Urothelium cell line (cell line): ENCODE results near the gene ACTN4.

Experiments used
- DNase-seq: peaks from one replicate; pipeline ENCODE4 v3.0.0; 2011; ENCODE audit warnings: low spot score, mixed read lengths
- FAIRE-seq: peaks from 2 replicates; lab custom pipeline; 2011; peaks lifted over from hg19 to GRCh38; lab: Jason Lieb, UNC

The ACTN4 gene

GRCh38 chr19:38635483-38636399 lies 11.7 kb upstream of the ACTN4 start:
- FAIRE-seq (no peak), DNase-seq (no peak)

GRCh38 chr19:38638461-38638860 lies 9.0 kb upstream of the ACTN4 start:
- FAIRE-seq = no peak
- DNase-seq = no peak

DNA sequence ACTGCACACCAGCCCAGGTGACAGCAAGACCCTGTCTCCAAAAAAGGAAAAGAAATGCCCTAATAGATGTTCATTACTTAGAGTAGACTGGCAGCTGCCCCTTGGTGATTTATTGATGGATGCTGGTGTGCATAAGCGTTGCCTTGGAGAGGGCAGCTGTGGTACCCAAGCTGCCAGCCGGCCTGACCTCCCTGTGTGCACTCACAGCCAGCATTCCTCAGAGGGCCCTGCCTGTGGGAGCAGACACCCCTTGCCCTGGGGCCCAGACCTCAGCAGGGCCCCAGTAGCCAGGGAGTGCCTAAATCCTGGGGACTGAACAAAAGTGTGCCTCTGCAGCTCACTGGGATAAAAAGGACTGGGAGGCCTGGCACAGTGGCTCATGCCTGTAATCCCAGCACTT lies 7.8 kb upstream of the ACTN4 start:
- FAIRE-seq (no peak), DNase-seq (no peak)

DNA sequence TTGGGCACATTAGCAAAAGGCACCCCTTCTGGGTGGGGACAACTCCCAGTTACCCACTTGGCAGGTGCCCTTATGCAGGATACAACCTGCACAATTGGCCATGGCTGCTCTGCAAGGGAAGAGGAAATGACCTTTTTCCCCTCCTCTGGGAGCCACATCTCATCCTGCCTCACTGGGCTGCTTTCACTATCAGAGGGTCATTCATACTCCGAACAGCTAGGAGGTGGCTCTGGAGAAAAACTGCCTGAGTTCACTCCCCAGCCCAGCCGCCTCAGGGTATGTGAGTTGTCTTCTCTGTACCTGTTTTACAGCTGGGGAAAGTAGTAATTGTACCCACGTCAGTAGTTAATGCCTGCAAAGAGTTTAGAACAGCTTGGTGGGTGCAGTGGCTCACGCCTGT lies 7.1 kb upstream of the ACTN4 start:
- no peak for DNase-seq
- FAIRE-seq = no peak

DNA sequence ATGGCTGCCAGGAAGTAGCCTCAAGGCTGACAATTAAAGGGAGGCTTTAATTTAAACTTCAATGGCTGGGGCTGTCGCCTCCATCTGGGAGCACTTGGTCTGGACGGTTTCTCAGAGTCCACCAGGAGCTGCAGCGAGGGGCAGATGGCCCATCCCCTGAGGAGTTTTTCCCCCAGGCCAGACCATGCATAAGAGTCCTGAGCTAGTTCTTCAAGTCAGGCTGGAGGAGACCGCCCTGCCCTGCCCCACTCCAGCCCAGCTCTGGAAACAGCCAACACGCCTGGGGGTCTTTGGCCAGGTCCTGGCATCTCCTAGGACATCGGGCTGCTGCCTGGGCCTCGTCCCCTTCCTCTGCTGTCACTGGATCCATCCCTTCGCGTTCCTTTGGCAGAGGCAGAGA lies 5.3 kb upstream of the ACTN4 start:
- DNase-seq = no peak
- FAIRE-seq = no peak

- FAIRE-seq (no peak), DNase-seq (no peak)
These were observed 2.7 kb upstream of the ACTN4 start for GRCh38 chr19:38644719-38645118.

- FAIRE-seq (no peak), DNase-seq (no peak)
These were observed 718 bp downstream of the ACTN4 start for GRCh38 chr19:38647966-38648768.

DNA sequence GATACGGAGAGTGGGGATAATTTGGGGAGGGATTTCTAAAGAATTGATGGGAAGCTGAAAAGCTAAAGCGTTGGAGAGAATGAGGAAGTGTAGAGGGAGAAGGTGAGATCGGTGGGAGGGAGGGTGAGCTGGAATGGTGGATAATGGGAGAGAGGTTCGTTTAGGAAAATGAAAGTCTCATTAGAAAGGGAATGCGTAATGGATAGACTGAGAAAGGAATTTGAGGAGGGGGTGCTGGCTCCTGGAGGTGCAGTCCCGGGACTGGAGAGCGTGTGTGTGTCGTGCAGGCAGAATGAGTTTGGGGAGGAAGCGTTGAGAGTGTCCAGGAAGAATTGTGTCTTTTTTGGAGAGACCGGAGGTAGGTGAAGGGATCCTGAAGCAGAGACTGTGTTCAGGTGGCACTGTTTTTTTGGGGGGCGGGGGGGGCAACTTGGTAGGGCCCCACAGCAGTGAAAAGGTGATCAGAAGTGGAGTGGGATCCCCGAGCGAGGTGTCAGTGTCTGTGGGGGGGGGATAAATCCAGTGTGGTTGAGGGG lies 1.4 kb downstream of the ACTN4 start:
- DNase-seq = no peak
- FAIRE-seq = no peak

- DNase-seq = no peak
- no peak for FAIRE-seq
These were observed 2.1 kb downstream of the ACTN4 start for GRCh38 chr19:38649305-38650171.

DNA sequence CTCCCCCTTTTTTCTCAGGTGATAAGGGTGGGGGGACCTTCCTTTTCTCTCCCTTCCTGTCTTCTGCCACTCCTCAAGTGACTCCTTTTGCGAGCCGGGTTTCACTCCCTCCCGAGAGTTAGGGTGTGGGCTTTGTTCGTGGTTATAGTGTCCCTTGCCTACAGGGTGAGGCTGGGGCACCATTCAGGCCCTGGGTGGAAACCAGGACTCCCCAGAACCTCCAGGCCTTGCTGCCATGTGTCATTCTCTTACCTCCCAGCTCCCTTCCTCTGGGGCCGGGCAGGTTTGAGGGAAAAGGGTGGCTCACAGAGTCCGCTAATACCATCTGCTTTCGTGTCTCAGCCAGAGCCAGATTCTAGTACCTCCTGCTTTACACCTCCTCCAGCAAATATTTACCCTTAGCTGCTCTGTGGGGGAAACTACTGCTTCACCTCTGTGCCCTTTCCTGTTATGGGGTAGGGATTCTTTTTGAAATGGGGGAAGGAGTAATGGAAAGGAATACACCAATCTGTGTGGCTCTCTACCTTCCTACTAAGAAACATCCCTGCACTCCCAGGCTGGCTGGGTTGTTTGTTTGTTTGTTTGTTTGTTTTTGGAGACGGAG lies 2.8 kb downstream of the ACTN4 start:
- no peak for DNase-seq
- FAIRE-seq = no peak

- no peak for FAIRE-seq
- DNase-seq = no peak
These were observed 3.6 kb downstream of the ACTN4 start for GRCh38 chr19:38650911-38651584.

GRCh38 chr19:38653028-38653571 lies 5.7 kb downstream of the ACTN4 start:
- no peak for DNase-seq

GRCh38 chr19:38654628-38655055 lies 7.2 kb downstream of the ACTN4 start:
- no peak for FAIRE-seq
- no peak for DNase-seq

More at GRCh38 chr19:38653028-38653571, 5.7 kb downstream of the ACTN4 start:
- FAIRE-seq = no peak

- DNase-seq = no peak
- no peak for FAIRE-seq
These were observed 7.8 kb downstream of the ACTN4 start for GRCh38 chr19:38655148-38655824.

DNA sequence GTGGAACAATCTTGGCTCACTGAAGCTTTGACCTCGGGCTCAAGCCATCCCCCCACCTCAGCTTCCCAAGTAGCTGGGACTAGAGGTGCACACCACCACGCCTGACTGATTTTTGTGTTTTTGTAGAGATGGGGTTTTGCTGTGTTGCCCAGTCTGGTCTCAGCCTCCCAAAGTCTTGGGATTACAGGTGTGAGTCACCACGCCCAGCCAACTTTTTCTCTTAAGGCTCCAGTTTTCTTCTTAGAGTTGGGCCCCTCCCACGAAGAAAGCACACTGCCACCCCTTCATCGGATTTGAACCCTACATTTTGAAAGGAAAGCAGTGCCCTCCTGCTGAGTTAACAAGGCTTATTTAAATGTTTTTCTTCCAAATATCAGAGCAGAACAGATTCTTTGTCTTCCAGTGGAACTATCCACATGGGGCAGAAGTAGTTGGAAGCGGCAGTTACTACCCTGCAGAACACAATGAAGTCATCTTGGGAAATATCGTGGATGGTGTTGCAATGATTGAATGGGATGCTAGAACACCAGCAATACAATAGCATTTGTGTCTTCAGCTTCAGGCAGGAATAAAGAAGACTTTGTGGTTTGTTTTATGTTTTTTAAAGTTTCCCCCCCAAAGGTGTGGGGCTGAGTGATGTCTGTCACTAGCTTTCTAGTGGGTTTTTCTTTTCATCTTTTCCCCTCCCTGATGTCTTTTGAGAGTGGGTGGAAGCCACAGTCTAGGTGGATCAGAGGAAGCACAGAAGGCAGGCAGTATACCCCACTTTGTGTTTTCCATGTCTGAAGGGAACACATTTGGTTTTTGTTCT lies 8.9 kb downstream of the ACTN4 start:
- FAIRE-seq (no peak), DNase-seq (no peak)

DNA sequence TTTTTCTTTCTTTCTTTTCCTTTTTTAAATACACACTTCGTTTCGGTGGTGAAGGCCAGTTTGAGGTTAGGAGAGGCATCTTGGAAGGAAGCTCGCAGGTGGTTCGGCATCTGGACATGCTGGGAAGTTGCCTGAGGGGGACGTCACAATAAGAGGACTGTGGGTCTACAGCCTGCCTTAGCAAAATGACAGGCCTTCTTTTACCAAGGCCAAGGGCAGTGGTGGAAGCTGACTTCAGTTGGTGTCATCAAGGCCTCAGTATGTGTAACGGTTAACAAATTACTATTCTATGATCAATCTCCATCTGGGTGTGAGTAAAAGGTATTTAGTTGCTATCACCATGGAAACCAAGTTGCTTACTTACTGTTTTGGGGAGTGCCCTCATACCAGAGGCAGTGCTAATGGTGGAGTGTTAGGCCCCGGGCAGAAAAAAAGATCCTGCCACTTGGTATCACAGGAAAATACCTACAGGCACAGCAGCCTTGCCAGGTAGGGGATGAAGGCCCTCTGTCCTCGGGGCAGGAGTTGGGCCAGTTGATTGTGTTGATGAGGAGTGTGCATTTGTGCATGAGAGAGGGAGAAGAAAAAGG lies 10.3 kb downstream of the ACTN4 start:
- DNase-seq = no peak
- FAIRE-seq = no peak

DNA sequence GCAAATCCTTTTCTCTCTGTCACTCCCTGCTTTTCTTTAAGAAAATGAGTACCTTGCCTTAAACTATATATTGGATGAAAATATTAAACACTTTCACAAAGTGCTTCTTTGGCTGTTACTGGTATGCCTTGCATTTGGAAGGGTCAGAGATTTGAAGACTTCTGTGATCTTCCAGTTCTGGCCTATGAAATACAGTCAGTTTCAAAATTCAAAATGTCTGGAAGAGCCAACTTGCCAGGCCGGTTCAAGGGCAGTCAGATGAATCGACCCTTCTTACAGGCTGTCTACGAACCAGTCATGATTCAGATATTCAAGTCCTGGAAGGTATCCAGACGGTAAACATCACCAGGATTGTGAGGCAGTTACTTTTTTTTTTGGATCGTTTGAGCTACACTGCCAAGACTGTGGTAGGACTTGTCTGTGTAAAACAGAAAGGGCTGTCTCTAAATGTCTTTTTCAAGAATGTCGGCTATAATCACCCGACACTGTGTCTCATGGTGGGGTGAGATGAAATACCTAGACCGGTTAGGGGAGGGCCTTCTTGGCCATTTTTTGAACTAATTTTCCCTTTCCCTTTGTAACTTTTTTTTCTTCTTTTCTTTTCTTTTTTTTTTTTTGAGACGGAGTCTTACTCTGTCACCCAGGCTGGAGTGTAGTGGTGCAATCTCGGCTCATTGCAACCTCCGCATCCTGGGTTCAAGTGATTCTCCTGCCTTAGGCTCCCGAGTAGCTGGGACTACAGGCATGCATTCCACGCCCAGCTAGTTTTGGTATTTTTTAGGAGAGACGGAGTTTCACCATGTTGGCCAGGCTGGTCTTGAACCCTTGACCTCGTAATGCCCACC lies 11.2 kb downstream of the ACTN4 start:
- DNase-seq (peak; percentile 88), FAIRE-seq (no peak)
